HAP-1 (cell line): Measurements from ENCODE around the gene CCDC137.

Experiments used
- DNase-seq, 2 experiments: peaks; one replicate each; pipeline ENCODE4 v3.0.0-alpha.2; 2016 to 2020; ENCODE audit warnings: low spot score in 2 of 2
- H3K27me3 ChIP-seq: fragments of 250-450 bp; sonication (Bioruptor Pico); 2 replicates; pipeline ENCODE4 v1.5.1; 2020; ENCODE audit warnings: low read depth, mild to moderate bottlenecking, moderate library complexity
- H3K36me3 ChIP-seq: fragments of 250-450 bp; sonication (Bioruptor Pico); replicated peaks from 2 replicates; pipeline ENCODE4 v1.5.1; 2020; ENCODE audit warnings: mild to moderate bottlenecking
- H3K4me1 ChIP-seq: fragments of 250-450 bp; sonication (Bioruptor Pico); 2 replicates; pipeline ENCODE4 v1.5.1; 2020; ENCODE audit warnings: mild to moderate bottlenecking
- H3K4me3 ChIP-seq: fragments of 250-450 bp; sonication (Bioruptor Pico); 2 replicates; pipeline ENCODE4 v1.5.1; 2020; ENCODE audit warnings: mild to moderate bottlenecking, moderate library complexity
- H3K9me3 ChIP-seq: fragments of 250-450 bp; sonication (Bioruptor Pico); 2 replicates; pipeline ENCODE4 v1.5.1; 2020; ENCODE audit warnings: mild to moderate bottlenecking, moderate library complexity
- in situ Hi-C: fragments of 300-500 bp; cut with MboI; formaldehyde crosslinking; loops from 3 replicates; pipeline ENCODE4 v1.14.3; 2020; ENCODE audit warnings: low sequenced_read_pairs, inconsistent platforms, mixed read lengths

Gene CCDC137

GRCh38 chr17:81644496-81644895 is 22.0 kb upstream of the CCDC137 start:
- no peak for DNase-seq
- Histone ChIP-seq H3K4me1 (no peaks in the 10 kb centered on the region), H3K27me3 (no peaks in the 10 kb centered on the region), H3K9me3 (no peaks in the 10 kb centered on the region), H3K36me3 (no peaks in the 10 kb centered on the region), H3K4me3 (no peak overlapping the region)
- in situ Hi-C loops, result no loop called here

DNA sequence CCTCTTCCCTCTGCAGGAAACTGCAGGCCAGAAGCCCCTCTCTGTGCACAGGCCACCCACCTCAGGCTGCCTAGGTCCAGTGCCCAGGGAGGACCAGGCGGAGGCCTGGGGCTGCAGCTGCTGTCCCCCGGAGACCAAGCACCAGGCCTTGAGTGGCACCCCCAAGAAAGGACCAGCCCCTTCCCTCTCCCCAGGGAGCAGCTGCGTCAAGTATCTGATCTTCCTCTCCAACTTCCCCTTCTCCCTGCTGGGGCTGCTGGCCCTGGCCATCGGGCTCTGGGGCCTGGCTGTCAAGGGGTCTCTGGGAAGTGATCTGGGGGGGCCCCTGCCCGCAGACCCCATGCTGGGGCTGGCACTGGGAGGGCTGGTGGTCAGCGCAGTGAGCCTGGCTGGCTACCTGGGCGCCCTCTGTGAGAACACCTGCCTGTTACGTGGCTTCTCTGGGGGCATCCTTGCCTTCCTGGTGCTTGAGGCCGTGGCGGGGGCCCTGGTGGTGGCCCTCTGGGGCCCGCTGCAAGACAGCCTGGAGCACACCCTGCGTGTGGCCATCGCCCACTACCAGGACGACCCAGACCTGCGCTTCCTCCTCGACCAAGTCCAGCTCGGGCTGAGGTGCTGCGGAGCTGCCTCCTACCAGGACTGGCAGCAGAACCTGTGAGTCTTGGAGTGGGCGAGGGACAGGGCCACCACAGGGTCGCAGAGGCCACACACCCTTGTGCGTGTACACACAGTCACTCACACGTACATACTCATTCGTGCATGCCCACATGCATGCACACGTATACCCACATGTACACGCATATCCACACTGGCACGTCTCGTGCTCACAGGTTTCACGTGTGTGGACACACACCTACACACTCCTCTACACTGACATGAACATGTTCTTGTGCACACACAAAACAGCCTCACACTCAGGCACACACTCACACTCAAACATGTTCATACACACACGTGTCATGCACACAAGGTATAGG is 21.3 kb upstream of the CCDC137 start:
- Histone ChIP-seq H3K27me3 (no peaks in the 10 kb centered on the region), H3K4me1 (no peaks in the 10 kb centered on the region), H3K4me3 (no peak overlapping the region), H3K36me3 (no peaks in the 10 kb centered on the region), H3K9me3 (no peaks in the 10 kb centered on the region)
- DNase-seq, result no peak
- in situ Hi-C loops, result no loop called here

DNA sequence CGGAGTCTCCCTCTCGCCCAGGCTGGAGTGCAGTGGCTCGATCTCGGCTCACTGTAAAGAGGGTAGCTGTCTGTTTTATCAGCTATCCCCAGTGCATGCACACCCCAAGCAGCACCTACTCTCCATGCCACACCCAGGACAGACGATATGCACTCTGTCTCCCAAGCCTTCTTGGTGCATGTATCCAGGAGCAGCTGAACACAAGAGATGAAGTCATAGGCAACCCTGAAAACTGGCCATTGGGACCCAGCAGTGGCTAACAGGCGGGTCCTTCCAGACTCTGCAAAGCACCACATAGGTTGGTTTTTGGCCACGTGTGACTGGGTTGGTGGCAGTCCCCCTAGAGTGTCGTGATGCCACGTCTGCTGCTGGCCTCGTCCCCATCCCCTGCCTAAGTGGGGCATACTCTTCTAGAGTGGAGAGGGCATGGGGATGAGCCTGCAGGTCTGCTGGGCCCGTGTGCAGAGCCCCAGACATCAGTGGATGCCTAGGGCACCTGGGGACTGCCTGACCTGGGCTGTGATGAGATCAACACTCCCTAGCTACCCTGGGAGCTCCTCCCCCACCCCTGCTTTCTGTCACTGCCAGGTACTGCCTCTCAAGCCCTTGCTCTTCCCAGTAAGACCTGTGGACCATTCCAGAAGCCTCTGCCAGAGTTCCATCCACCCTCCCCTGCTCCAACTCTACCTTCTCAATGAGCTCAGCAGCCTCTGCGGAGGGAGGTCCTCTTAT is 19.5 kb upstream of the CCDC137 start:
- Histone ChIP-seq H3K4me1 (no peaks in the 10 kb centered on the region), H3K36me3 (no peaks in the 10 kb centered on the region), H3K4me3 (no peak overlapping the region), H3K9me3 (no peaks in the 10 kb centered on the region), H3K27me3 (no peaks in the 10 kb centered on the region)
- DNase-seq, result no peak
- in situ Hi-C loops, result no loop called here

DNA sequence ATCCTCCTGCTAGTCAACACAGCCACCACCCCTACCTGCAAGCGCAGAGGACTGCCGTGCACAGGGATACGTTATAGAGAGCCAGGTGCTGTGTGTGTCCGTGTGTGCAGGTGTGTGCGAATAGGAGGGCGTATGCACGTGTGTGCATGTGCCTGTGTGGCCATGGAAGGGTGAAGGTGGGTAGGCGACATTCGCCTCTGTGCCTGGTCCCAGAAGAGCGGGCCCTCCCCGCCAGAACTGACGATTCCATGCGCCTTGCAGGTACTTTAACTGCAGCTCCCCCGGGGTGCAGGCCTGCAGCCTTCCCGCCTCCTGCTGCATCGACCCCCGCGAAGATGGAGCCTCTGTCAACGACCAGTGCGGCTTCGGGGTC is 18.9 kb upstream of the CCDC137 start:
- Histone ChIP-seq H3K9me3 (no peaks in the 10 kb centered on the region), H3K4me3 (no peak overlapping the region), H3K36me3 (no peaks in the 10 kb centered on the region), H3K27me3 (no peaks in the 10 kb centered on the region), H3K4me1 (no peaks in the 10 kb centered on the region)
- in situ Hi-C loops, result no loop called here
- DNase-seq, result no peak

DNA sequence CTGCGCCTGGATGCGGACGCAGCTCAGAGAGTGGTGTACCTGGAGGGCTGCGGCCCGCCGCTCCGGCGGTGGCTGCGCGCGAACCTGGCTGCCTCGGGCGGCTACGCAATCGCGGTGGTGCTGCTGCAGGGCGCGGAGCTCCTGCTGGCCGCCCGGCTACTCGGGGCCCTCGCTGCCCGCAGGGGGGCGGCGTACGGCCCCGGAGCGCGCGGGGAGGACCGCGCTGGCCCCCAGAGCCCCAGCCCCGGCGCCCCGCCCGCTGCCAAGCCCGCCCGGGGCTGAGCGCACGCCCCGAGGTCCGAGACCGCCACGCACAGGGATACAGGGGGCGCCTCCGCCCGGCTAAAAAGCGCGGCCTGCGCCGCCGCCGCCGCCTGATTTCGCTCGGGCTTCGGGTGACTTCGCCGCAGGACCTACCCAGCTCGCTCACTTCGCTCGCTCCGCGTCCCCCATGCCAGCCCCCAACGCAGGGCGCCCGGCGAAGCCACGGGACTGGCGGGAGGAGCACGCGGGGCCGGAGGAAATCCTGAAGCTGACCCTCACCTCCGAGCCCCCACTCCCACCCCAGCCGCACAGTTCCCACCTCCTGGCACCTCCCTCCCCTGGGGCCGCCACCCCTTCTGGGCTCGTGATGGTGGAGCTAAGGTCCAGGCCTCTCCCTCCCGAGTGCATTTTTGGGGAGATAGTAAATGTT is 18.4 kb upstream of the CCDC137 start:
- no peaks in the 10 kb centered on the region for H3K27me3 ChIP-seq

DNA sequence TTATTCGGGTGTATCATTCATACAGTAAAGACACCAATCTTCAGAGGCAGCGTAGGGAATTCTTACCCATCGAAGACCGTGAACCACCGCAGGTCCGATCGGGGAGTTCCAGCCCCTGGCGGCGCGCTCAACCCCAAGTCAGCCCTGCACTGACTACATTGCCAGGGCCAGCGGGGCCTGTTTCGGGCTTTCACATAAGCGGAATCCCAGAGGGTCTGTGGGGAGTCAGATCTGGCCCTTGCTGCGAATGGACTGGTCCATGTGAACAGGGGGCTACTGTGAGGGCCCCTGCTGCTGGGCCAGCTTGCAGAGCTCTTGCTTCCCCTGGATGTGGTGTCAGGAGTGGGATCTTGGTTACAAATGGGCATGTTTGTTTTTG is 17.8 kb upstream of the CCDC137 start:
- H3K4me3 ChIP-seq, result no peak overlapping the region
- no peaks in the 10 kb centered on the region for H3K36me3 ChIP-seq
- DNase-seq, result no peak
- in situ Hi-C loops, result no loop called here
- no peaks in the 10 kb centered on the region for H3K4me1 ChIP-seq
- H3K9me3 ChIP-seq, result no peaks in the 10 kb centered on the region
- no peaks in the 10 kb centered on the region for H3K27me3 ChIP-seq

More for the DNA sequence above, 18.4 kb upstream of the CCDC137 start:
- Histone ChIP-seq H3K9me3 (no peaks in the 10 kb centered on the region), H3K36me3 (no peaks in the 10 kb centered on the region), H3K4me3 (no peak overlapping the region), H3K4me1 (no peaks in the 10 kb centered on the region)
- in situ Hi-C loops, result no loop called here
- no peak for DNase-seq

DNA sequence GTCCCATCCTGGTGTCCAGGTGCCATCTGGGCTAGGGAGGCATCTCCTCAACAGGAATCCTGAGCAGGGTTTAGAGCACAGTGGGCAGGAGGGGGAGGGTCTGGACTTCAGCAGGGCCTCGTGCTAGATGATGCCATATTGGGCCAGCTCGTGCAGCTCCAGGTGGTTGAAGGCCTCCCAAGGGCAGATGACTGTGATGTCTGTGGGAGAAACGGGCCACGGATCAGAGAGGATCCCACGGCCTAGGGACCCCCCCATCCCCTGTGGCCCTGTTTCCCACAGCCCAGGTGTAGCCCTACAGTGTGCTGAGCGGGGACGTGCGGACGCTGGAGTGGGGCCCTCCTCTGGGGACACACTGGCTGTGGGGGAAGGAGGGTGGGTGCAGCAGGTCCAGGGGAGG is 15.6 kb upstream of the CCDC137 start:
- Histone ChIP-seq H3K9me3 (no peaks in the 10 kb centered on the region), H3K36me3 (no peaks in the 10 kb centered on the region), H3K27me3 (no peaks in the 10 kb centered on the region), H3K4me1 (no peaks in the 10 kb centered on the region), H3K4me3 (no peak overlapping the region)
- in situ Hi-C loops, result no loop called here
- DNase-seq, result no peak

- DNase-seq, result no peak
- Histone ChIP-seq H3K27me3 (no peaks in the 10 kb centered on the region), H3K9me3 (no peaks in the 10 kb centered on the region), H3K4me3 (no peak overlapping the region), H3K4me1 (no peaks in the 10 kb centered on the region), H3K36me3 (no peaks in the 10 kb centered on the region)
- in situ Hi-C loops, result no loop called here
Measured at GRCh38 chr17:81651692-81652091, 14.8 kb upstream of the CCDC137 start.

GRCh38 chr17:81652906-81653771 is 13.4 kb upstream of the CCDC137 start:
- Histone ChIP-seq H3K9me3 (no peaks in the 10 kb centered on the region), H3K4me1 (no peaks in the 10 kb centered on the region), H3K27me3 (no peaks in the 10 kb centered on the region), H3K36me3 (no peaks in the 10 kb centered on the region), H3K4me3 (no peak overlapping the region)
- in situ Hi-C loops, result no loop called here
- DNase-seq, result no peak

DNA sequence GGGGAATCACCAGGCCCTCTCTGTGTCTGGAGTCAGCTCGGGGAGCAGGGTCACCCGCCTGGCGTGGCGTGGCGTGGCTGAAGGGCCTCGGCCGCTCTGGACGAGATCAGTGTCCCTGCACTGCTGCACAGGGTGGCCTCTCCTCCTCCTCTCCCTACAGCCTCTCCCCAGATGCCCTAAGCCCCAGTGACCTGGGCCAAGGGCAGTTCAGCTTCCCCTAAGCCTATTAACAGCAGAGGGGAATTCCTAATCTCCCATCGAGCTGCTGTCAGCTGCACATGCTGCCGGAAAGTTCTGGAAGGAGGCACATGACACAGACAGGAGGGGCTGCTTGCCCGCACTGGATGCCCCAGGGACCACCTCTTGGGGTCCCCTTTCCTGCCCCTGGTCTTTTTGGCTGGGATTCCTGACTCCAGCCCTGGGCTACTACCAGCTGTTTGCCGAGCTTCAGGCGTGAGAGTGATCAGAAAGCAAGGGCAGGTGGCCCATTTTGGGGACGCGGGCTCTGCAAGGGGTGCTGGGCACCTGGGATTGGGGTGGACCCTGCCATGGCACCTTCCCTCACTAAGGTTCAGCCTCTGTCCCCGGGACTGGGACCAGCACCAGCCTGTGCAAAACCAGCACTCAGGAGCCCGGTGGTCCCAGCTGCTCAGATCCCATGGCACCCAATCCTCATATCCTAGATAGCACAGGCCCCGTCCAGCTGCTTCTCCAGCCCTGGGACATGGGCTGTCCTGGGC is 11.0 kb upstream of the CCDC137 start:
- Histone ChIP-seq H3K9me3 (no peaks in the 10 kb centered on the region), H3K27me3 (no peaks in the 10 kb centered on the region), H3K36me3 (no peaks in the 10 kb centered on the region), H3K4me1 (no peaks in the 10 kb centered on the region), H3K4me3 (no peak overlapping the region)
- no peak for DNase-seq
- in situ Hi-C loops, result no loop called here

- Histone ChIP-seq H3K36me3 (no peaks in the 10 kb centered on the region), H3K27me3 (no peaks in the 10 kb centered on the region), H3K4me1 (no peaks in the 10 kb centered on the region), H3K4me3 (no peak within 1 kb of the TSS), H3K9me3 (no peaks in the 10 kb centered on the region)
- no peak for DNase-seq
- in situ Hi-C loops, result no loop called here
Measured at GRCh38 chr17:81656118-81656743, 10.3 kb upstream of the CCDC137 start, which contains the start of gene PDE6G. Gene PDE6G, minus strand, starts transcription at chr17:81656542. Its CDS starts 3,237 bp downstream, at chr17:81653305.

DNA sequence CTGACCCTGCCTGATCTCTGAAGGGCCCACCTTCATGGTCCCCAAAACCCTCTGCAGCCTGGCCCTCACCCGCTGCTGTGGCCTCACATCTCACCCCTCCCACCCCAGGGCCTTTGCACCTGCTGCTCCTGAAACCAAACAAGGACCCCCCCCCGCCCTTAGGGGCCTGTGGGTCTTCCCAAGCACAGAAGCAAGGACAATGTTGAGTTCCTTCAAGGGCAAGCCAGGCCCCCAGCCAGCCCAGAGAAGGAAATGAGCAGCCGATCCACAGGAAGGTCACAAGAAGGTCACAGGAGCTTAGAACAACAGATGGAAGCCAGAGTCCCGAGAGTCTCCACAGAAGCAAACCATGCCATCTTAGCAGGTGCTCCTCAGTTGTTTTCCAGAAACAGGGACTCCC is 9.7 kb upstream of the CCDC137 start:
- H3K4me1 ChIP-seq, result no peaks in the 10 kb centered on the region
- in situ Hi-C loops, result no loop called here
- DNase-seq, result no peak
- no peaks in the 10 kb centered on the region for H3K9me3 ChIP-seq
- no peaks in the 10 kb centered on the region for H3K27me3 ChIP-seq
- H3K4me3 ChIP-seq, result no peak overlapping the region
- no peaks in the 10 kb centered on the region for H3K36me3 ChIP-seq
